ENCODE measurements around the gene GNPDA2. TPM values are rescaled to one million over a fixed set of nuclear protein-coding genes. Genes with fewer than 3 reads are reported as not detected.

GNPDA2 gene
- total RNA-seq, 1 experiment from 2014 or later = 6.8 TPM

DNA sequence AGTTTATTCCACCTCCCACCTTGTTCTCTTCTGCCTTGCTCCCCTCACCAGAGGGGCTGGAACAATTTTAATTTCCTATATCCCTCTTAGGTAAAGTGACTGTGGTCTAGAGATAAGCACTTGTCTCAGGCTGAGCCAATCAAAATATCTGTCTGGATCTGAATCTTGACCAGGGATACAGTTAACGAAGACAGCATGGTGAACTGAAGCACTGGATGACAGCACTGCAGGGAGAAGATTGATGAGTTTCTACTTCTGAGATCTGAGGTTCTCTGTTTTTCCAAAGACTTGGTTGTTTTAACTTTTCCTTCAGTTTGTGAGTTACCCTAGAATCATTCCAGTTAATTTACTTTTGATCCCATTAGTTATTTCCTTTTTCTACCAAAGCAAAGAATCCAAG lies 13.2 kb downstream of the GNPDA2 start:
- TF ChIP-seq, protein P1, sequence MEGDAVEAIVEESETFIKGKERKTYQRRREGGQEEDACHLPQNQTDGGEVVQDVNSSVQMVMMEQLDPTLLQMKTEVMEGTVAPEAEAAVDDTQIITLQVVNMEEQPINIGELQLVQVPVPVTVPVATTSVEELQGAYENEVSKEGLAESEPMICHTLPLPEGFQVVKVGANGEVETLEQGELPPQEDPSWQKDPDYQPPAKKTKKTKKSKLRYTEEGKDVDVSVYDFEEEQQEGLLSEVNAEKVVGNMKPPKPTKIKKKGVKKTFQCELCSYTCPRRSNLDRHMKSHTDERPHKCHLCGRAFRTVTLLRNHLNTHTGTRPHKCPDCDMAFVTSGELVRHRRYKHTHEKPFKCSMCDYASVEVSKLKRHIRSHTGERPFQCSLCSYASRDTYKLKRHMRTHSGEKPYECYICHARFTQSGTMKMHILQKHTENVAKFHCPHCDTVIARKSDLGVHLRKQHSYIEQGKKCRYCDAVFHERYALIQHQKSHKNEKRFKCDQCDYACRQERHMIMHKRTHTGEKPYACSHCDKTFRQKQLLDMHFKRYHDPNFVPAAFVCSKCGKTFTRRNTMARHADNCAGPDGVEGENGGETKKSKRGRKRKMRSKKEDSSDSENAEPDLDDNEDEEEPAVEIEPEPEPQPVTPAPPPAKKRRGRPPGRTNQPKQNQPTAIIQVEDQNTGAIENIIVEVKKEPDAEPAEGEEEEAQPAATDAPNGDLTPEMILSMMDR (IDR thresholded peaks at IDR 0.05; ENCODE audit: unreplicated experiment) = no peak
- H3K36me3 Mint-ChIP-seq (ENCODE audit: insufficient read depth, unreplicated experiment) = no peaks in the 10 kb centered on the region
- no peak overlapping the region for H3K4me3 Mint-ChIP-seq (ENCODE audit: low read depth, unreplicated experiment)
- no peak for DNase-seq
- no peaks in the 10 kb centered on the region for H3K4me1 Mint-ChIP-seq (ENCODE audit: low read depth, unreplicated experiment)
- BruUV-seq (replicated peaks) = no TSS peak
- H3K9me3 Mint-ChIP-seq (ENCODE audit: low read depth, unreplicated experiment) = no peaks in the 10 kb centered on the region
- H3K27ac Mint-ChIP-seq (ENCODE audit: unreplicated experiment) = no peak overlapping the region
- no peaks in the 10 kb centered on the region for H3K27me3 Mint-ChIP-seq (ENCODE audit: unreplicated experiment)
- intact Hi-C loops (cut with micrococcal nuclease; ENCODE audit: unreplicated experiment) = no loop called here
- CTCF ChIA-PET = no interaction called here

DNA sequence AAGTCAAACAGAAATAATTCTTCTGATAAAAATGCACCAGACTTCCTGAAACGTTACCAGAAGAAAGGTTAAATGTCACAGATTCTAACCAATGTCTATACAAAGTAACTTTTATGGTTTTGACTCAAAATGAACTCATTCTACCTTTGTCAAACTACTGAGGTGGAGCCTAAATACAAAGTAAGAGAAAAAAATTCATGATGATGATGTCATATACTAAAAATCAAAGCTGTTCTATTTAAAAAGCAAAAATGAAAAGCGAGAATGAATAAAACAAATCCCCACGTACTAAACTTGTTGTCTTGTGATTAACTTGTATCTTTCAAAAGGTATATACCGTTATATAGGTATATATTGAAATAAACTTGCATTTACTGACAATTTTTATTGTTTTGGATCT lies 21.7 kb downstream of the GNPDA2 start:
- no TSS peak for BruUV-seq (replicated peaks)
- H3K4me3 Mint-ChIP-seq (ENCODE audit: low read depth, unreplicated experiment) = no peak overlapping the region
- CTCF ChIA-PET = no interaction called here

DNA sequence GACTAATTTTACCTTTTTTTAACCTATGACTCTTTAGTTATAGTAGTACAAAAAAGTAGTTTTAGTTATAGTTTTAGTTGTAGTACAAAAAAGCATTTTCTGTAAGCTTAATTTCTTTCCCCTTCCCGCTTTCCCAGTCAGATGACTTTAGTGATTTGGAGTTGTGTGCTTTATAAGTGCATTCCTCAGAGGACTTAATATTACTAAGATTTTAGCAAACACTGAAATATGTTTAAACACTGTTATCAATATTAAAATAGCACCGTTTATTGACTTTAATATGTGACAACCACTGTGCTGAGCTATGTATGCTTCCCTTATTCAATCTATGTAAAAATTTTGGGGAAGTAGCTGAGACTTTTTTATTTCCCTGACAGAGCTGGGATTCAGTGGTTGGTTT lies 25.3 kb downstream of the GNPDA2 start:
- intact Hi-C loops (cut with micrococcal nuclease; ENCODE audit: unreplicated experiment) = no loop called here
- Mint-ChIP-seq H3K9me3 (ENCODE audit: low read depth, unreplicated experiment) (no peaks in the 10 kb centered on the region), H3K27me3 (ENCODE audit: unreplicated experiment) (no peaks in the 10 kb centered on the region), H3K27ac (ENCODE audit: unreplicated experiment) (no peak overlapping the region), H3K4me1 (ENCODE audit: low read depth, unreplicated experiment) (no peaks in the 10 kb centered on the region), H3K4me3 (ENCODE audit: low read depth, unreplicated experiment) (no peak overlapping the region), H3K36me3 (ENCODE audit: insufficient read depth, unreplicated experiment) (peaks cover 5% of the 10 kb centered on the region)
- DNase-seq = no peak
- TF ChIP-seq, protein P1 (IDR thresholded peaks at IDR 0.05; ENCODE audit: unreplicated experiment) = no peak
- CTCF ChIA-PET = no interaction called here
- no TSS peak for BruUV-seq (replicated peaks)

More for the DNA sequence above, 21.7 kb downstream of the GNPDA2 start:
- no peak overlapping the region for H3K27ac Mint-ChIP-seq (ENCODE audit: unreplicated experiment)
- no peaks in the 10 kb centered on the region for H3K27me3 Mint-ChIP-seq (ENCODE audit: unreplicated experiment)
- TF ChIP-seq, protein P1 (IDR thresholded peaks at IDR 0.05; ENCODE audit: unreplicated experiment) = no peak
- intact Hi-C loops (cut with micrococcal nuclease; ENCODE audit: unreplicated experiment) = no loop called here
- DNase-seq = no peak
- H3K9me3 Mint-ChIP-seq (ENCODE audit: low read depth, unreplicated experiment) = no peaks in the 10 kb centered on the region
- H3K36me3 Mint-ChIP-seq (ENCODE audit: insufficient read depth, unreplicated experiment) = peaks cover 5% of the 10 kb centered on the region
- no peaks in the 10 kb centered on the region for H3K4me1 Mint-ChIP-seq (ENCODE audit: low read depth, unreplicated experiment)

DNA sequence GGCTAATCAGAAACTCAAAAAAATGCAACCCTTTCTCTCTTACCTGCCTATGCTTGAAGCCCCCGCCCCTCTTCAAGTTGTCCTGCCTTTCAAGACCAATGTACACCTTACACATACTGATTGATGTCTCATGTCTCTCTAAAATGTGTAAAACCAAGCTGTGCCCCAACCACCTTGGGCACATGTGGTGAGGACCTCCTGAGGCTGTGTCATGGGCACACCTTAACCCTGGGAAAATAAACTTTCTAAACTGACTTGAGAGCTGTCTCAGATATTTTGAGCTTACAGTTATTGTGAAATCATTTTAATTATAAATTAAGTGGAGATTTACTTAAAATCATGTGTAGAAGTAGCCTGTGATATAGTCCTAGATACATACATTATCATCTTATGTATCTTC lies 25.9 kb downstream of the GNPDA2 start:
- Mint-ChIP-seq H3K4me3 (ENCODE audit: low read depth, unreplicated experiment) (no peak overlapping the region), H3K27ac (ENCODE audit: unreplicated experiment) (no peak overlapping the region), H3K27me3 (ENCODE audit: unreplicated experiment) (no peaks in the 10 kb centered on the region), H3K9me3 (ENCODE audit: low read depth, unreplicated experiment) (no peaks in the 10 kb centered on the region), H3K4me1 (ENCODE audit: low read depth, unreplicated experiment) (no peaks in the 10 kb centered on the region), H3K36me3 (ENCODE audit: insufficient read depth, unreplicated experiment) (peaks cover 5% of the 10 kb centered on the region)
- DNase-seq = no peak
- CTCF ChIA-PET = no interaction called here
- TF ChIP-seq, protein P1 (IDR thresholded peaks at IDR 0.05; ENCODE audit: unreplicated experiment) = no peak
- BruUV-seq (replicated peaks) = no TSS peak
- intact Hi-C loops (cut with micrococcal nuclease; ENCODE audit: unreplicated experiment) = no loop called here

DNA sequence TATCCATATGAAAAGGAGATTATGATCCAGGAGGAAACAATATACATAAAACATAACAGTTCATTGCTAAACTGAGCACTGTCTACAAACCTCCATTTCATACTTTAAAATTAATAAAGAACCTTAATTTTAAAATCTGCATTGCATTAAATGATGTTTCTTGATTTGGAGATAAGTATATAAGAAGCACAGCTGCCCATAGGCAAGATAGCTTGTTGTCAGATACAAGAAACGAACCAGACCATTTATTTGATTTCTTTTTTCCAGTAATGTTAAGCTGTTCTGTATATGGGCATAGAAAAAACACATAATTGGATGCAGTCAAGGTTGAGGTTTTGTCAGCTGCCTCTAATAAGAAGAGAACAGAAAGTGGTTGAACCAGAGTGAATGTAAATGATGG lies 41.7 kb downstream of the GNPDA2 start:
- Mint-ChIP-seq H3K4me1 (ENCODE audit: low read depth, unreplicated experiment) (no peaks in the 10 kb centered on the region), H3K27me3 (ENCODE audit: unreplicated experiment) (no peaks in the 10 kb centered on the region), H3K9me3 (ENCODE audit: low read depth, unreplicated experiment) (no peaks in the 10 kb centered on the region), H3K36me3 (ENCODE audit: insufficient read depth, unreplicated experiment) (peaks cover 11% of the 10 kb centered on the region), H3K4me3 (ENCODE audit: low read depth, unreplicated experiment) (no peak overlapping the region), H3K27ac (ENCODE audit: unreplicated experiment) (no peak overlapping the region)
- no peak for DNase-seq
- CTCF ChIA-PET = no interaction called here
- TF ChIP-seq, protein P1 (IDR thresholded peaks at IDR 0.05; ENCODE audit: unreplicated experiment) = no peak
- BruUV-seq (replicated peaks) = no TSS peak
- intact Hi-C loops (cut with micrococcal nuclease; ENCODE audit: unreplicated experiment) = no loop called here

Measured in Calu3 (cell line).